H1 (cell line): ENCODE measurements around the gene RFC3. TPM values are rescaled to one million over a fixed set of nuclear protein-coding genes. Genes with fewer than 3 reads are reported as not detected.

Experiments used
- CTCF ChIA-PET: fragments of 300-600 bp; sonication (Branson Sonifier 250); formaldehyde crosslinking; loops from one replicate; lab custom pipeline; 2021; ENCODE audit not compliant: partially characterized antibody; lab: Charles Lee
- POLR2A ChIA-PET: fragments of 300-600 bp; sonication (Branson Sonifier 250); formaldehyde crosslinking; loops from one replicate; lab custom pipeline; 2021; ENCODE audit warnings: inconsistent platforms; ENCODE audit not compliant: partially characterized antibody; lab: Charles Lee
- DNase-seq, 2 experiments: peaks; one replicate each; pipeline versions ENCODE4 v3.0.0 to v3.0.0-alpha.2; 2010 to 2022; ENCODE audit warnings: low spot score in 2 of 2, low read depth in 1 of 2, mixed read lengths in 1 of 2
- FAIRE-seq: peaks from 2 replicates; lab custom pipeline; 2011; peaks lifted over from hg19 to GRCh38; lab: Jason Lieb, UNC
- H2AFZ ChIP-seq: 2 replicates; pipeline ENCODE4 v1.8.1; 2012; ENCODE audit warnings: low read length, inconsistent platforms
- H2AK5ac ChIP-seq: 2 replicates; pipeline ENCODE4 v1.6.1; 2013; ENCODE audit warnings: low read depth, low read length
- H2BK120ac ChIP-seq: replicated peaks from 2 replicates; pipeline ENCODE3; 2013; ENCODE audit warnings: low read depth, low read length, inconsistent platforms
- H2BK12ac ChIP-seq: 2 replicates; pipeline ENCODE4 v1.6.1; 2013; ENCODE audit warnings: low read depth, low read length
- H2BK15ac ChIP-seq: 2 replicates; pipeline ENCODE4 v1.6.1; 2013; ENCODE audit warnings: low read length
- H2BK20ac ChIP-seq: 2 replicates; pipeline ENCODE4 v1.6.1; 2013; ENCODE audit warnings: low read length
- H2BK5ac ChIP-seq: 2 replicates; pipeline ENCODE4 v1.6.1; 2013; ENCODE audit warnings: low read depth, low read length
- H3K14ac ChIP-seq: 2 replicates; pipeline ENCODE4 v1.6.1; 2013; ENCODE audit warnings: inconsistent platforms; ENCODE audit not compliant: insufficient read length
- H3K18ac ChIP-seq: 2 replicates; pipeline ENCODE4 v1.6.1; 2013; ENCODE audit warnings: low read length; ENCODE audit errors: extremely low read depth
- H3K23ac ChIP-seq: 2 replicates; pipeline ENCODE4 v1.6.1; 2013; ENCODE audit warnings: inconsistent platforms; ENCODE audit not compliant: insufficient read length
- H3K23me2 ChIP-seq: 2 replicates; pipeline ENCODE4 v1.6.1; 2013; ENCODE audit warnings: low read depth, low read length
- H3K27ac ChIP-seq: 2 replicates; pipeline ENCODE4 v1.6.1; 2011; ENCODE audit warnings: low read depth, low read length, inconsistent platforms
- H3K27me3 ChIP-seq, 4 experiments: replicated peaks in 1 of 4; 1 replicate in 1 of 4; 2 replicates in 3 of 4; pipeline versions ENCODE4 v1.6.1 to v1.8.1; 2011 to 2013; ENCODE audit warnings: low read length in 3 of 4, mild to moderate bottlenecking in 3 of 4, inconsistent platforms in 2 of 4, mixed read lengths in 2 of 4, moderate library complexity in 1 of 4; ENCODE audit not compliant: control insufficient read depth in 3 of 4, insufficient read depth in 3 of 4; ENCODE audit errors: extremely low read depth in 1 of 4
- H3K36me3 ChIP-seq, 4 experiments: 2 replicates each; pipeline versions ENCODE4 v1.6.1 to v1.8.1; 2011 to 2013; ENCODE audit warnings: mild to moderate bottlenecking in 4 of 4, low read length in 3 of 4, moderate library complexity in 2 of 4, control low read depth in 1 of 4, inconsistent platforms in 1 of 4; ENCODE audit not compliant: insufficient read depth in 4 of 4, control insufficient read depth in 2 of 4
- H3K4ac ChIP-seq: replicated peaks from 2 replicates; pipeline ENCODE3; 2013; ENCODE audit warnings: low read length, low read depth, mixed read lengths, inconsistent platforms; ENCODE audit not compliant: insufficient read length
- H3K4me1 ChIP-seq, 4 experiments: replicated peaks in 1 of 4; 1 replicate in 1 of 4; 2 replicates in 3 of 4; pipeline versions ENCODE4 v1.6.1 to v1.8.1; 2011 to 2013; ENCODE audit warnings: low read length in 3 of 4, inconsistent platforms in 2 of 4, mixed read lengths in 1 of 4; ENCODE audit not compliant: insufficient read depth in 4 of 4, control insufficient read depth in 3 of 4
- H3K4me2 ChIP-seq, 2 experiments: 2 replicates each; pipeline versions ENCODE4 v1.6.1 to v1.8.1; 2011 to 2013; ENCODE audit warnings: low read depth in 2 of 2, low read length in 2 of 2, control low read depth in 1 of 2, inconsistent platforms in 1 of 2, mild to moderate bottlenecking in 1 of 2; ENCODE audit not compliant: insufficient read depth in 1 of 2
- H3K4me3 ChIP-seq, 4 experiments: fragments of 200-600, 300-600 bp in 1 of 4; sonication (generic), shearing (Covaris generic), sonication (Bioruptor Twin) in 1 of 4; 2 replicates each; pipeline versions ENCODE4 v1.5.1 to v1.8.1; 2011 to 2016; ENCODE audit warnings: low read length in 4 of 4, low read depth in 3 of 4, control low read depth in 2 of 4, inconsistent platforms in 2 of 4, mild to moderate bottlenecking in 2 of 4, mixed read lengths in 1 of 4, moderate library complexity in 1 of 4; ENCODE audit not compliant: insufficient read depth in 2 of 4; ENCODE audit errors: extremely low read depth in 1 of 4
- H3K56ac ChIP-seq: replicated peaks from 2 replicates; pipeline ENCODE3; 2013; ENCODE audit warnings: low read depth, mild to moderate bottlenecking, mixed read lengths, low read length, inconsistent platforms; ENCODE audit not compliant: insufficient read length
- H3K79me1 ChIP-seq: 2 replicates; pipeline ENCODE4 v1.6.1; 2013; ENCODE audit warnings: low read depth, low read length, control low read depth
- H3K79me2 ChIP-seq, 2 experiments: 2 replicates each; pipeline versions ENCODE4 v1.6.1 to v1.8.1; 2012 to 2013; ENCODE audit warnings: low read length in 2 of 2, mild to moderate bottlenecking in 2 of 2, inconsistent platforms in 1 of 2; ENCODE audit not compliant: insufficient read depth in 2 of 2, control insufficient read depth in 1 of 2
- H3K9ac ChIP-seq, 4 experiments: replicated peaks in 1 of 4; 1 replicate in 1 of 4; 2 replicates in 3 of 4; pipeline versions ENCODE4 v1.6.1 to v1.8.1; 2011 to 2013; ENCODE audit warnings: low read depth in 3 of 4, low read length in 3 of 4, control low read depth in 2 of 4, mild to moderate bottlenecking in 2 of 4, moderate library complexity in 2 of 4, inconsistent platforms in 1 of 4; ENCODE audit errors: extremely low read depth in 1 of 4
- H3K9me3 ChIP-seq, 2 experiments: 2 replicates each; pipeline versions ENCODE4 v1.6.1 to v1.8.1; 2012 to 2013; ENCODE audit warnings: mild to moderate bottlenecking in 2 of 2, moderate library complexity in 2 of 2, control low read depth in 1 of 2, inconsistent platforms in 1 of 2, low read depth in 1 of 2, low read length in 1 of 2, mixed read lengths in 1 of 2; ENCODE audit not compliant: insufficient read depth in 2 of 2
- H4K20me1 ChIP-seq, 2 experiments: replicated peaks in 1 of 2; 2 replicates each; pipeline versions ENCODE3 to v1.8.1; 2011 to 2013; ENCODE audit warnings: inconsistent platforms in 2 of 2, low read length in 2 of 2, mild to moderate bottlenecking in 1 of 2; ENCODE audit not compliant: insufficient read depth in 2 of 2, control insufficient read depth in 1 of 2
- H4K5ac ChIP-seq: 2 replicates; pipeline ENCODE4 v1.6.1; 2013; ENCODE audit warnings: low read length, low read depth, mixed read lengths, inconsistent platforms; ENCODE audit not compliant: insufficient read length
- H4K8ac ChIP-seq: 2 replicates; pipeline ENCODE4 v1.8.0; 2013; ENCODE audit warnings: mild to moderate bottlenecking, moderate library complexity, low read length, inconsistent platforms; ENCODE audit not compliant: insufficient read depth; ENCODE audit errors: extremely low read depth
- H4K91ac ChIP-seq: replicated peaks from 2 replicates; pipeline ENCODE3; 2013; ENCODE audit warnings: low read length, mixed read lengths, inconsistent platforms; ENCODE audit not compliant: insufficient read length
- BCL11A ChIP-seq, 2 experiments: IDR thresholded peaks; one replicate each; pipeline ENCODE4 v1.6.1; 2011; ENCODE audit warnings: low read depth in 2 of 2, low read length in 2 of 2, mild to moderate bottlenecking in 2 of 2
- CHD2 ChIP-seq: IDR thresholded peaks from 2 replicates; pipeline ENCODE4 v1.6.1; 2012; ENCODE audit warnings: low read length, improper control_type of control experiment
- JUN ChIP-seq: IDR thresholded peaks from 2 replicates; pipeline ENCODE4 v1.6.1; 2011; ENCODE audit warnings: low read depth, mild to moderate bottlenecking, improper control_type of control experiment, low read length
- KDM1A ChIP-seq: fragments of 200-600, 300-600 bp; sonication (generic); IDR thresholded peaks from 2 replicates; pipeline ENCODE4 v1.7.1; 2016; ENCODE audit warnings: mild to moderate bottlenecking, low read length, borderline replicate concordance
- NANOG ChIP-seq: IDR thresholded peaks from 2 replicates; pipeline ENCODE4 v1.6.1; 2011; ENCODE audit warnings: low read length, low read depth, mild to moderate bottlenecking, inconsistent platforms; ENCODE audit not compliant: insufficient read depth, poor library complexity, severe bottlenecking
- NRF1 ChIP-seq: IDR thresholded peaks from 2 replicates; pipeline ENCODE4 v1.6.1; 2011; ENCODE audit warnings: mild to moderate bottlenecking, low read depth, low read length, improper control_type of control experiment
- SAP30 ChIP-seq: fragments of 300-600 bp; sonication (generic); IDR thresholded peaks from 2 replicates; pipeline ENCODE4 v1.7.1; 2012; ENCODE audit warnings: low read length, moderate library complexity, mild to moderate bottlenecking, inconsistent platforms; ENCODE audit not compliant: insufficient read depth, insufficient replicate concordance
- SIRT6 ChIP-seq: IDR thresholded peaks from one replicate; pipeline ENCODE4 v1.7.1; 2012; ENCODE audit warnings: low read length, inconsistent platforms
- SP1 ChIP-seq: IDR thresholded peaks from 2 replicates; pipeline ENCODE4 v1.6.1; 2011; ENCODE audit warnings: low read depth, low read length
- TAF7 ChIP-seq: optimal IDR thresholded peaks from 2 replicates; pipeline ENCODE3; 2011; ENCODE audit warnings: low read depth, mild to moderate bottlenecking, inconsistent platforms, low read length, moderate library complexity, borderline replicate concordance
- TEAD4 ChIP-seq: IDR thresholded peaks from 2 replicates; pipeline ENCODE4 v1.6.1; 2012; ENCODE audit warnings: low read depth, low read length, inconsistent platforms, mixed read lengths
- WGBS, 2 experiments: shearing (Covaris generic) in 1 of 2; methylation state at CpG; one replicate each; pipeline versions ENCODE4 v1.1.6 to v1.1.7; 2013 to 2015; ENCODE audit warnings: low lambda C conversion rate in 2 of 2, mixed read lengths in 2 of 2, inconsistent platforms in 1 of 2, low coverage in 1 of 2, missing lambda C conversion rate in 1 of 2; ENCODE audit not compliant: insufficient replicate concordance in 2 of 2, insufficient coverage in 1 of 2, insufficient read length in 1 of 2; ENCODE audit errors: extremely low coverage in 1 of 2, missing lambda C conversion rate in 1 of 2; 5-methylcytosine and 5-hydroxymethylcytosine counted together
- polyA plus RNA-seq, 7 experiments: library from polyadenylated mRNA; depleted of rRNA in 3 of 7; stranded (reverse) in 5 of 7; unstranded in 2 of 7; fragments of >200 nt in 5 of 7; fragments of 200-250 nt in 2 of 7; gene quantifications; 1 replicate in 5 of 7; 2 replicates in 1 of 7; 4 replicates in 1 of 7; pipeline versions ENCODE4 v1.2.1 to v1.2.3, GENCODE V29; 2011 to 2013; ENCODE audit warnings: missing spikeins in 2 of 7, mixed read lengths in 2 of 7
- total RNA-seq: library from RNA; stranded (reverse); fragmentation: NEBNext Ultra II Directional; extraction: Animal tissue kit (Norgen Biotek cat#: 25700); gene quantifications from 2 replicates; pipeline ENCODE4 v1.2.1, GENCODE V29; 2021
- TF ChIP-seq, protein P1 (sequence below): IDR thresholded peaks from 2 replicates; pipeline ENCODE4 v1.6.1; 2012; ENCODE audit warnings: inconsistent platforms

RFC3 gene
- total and polyA plus RNA-seq, 2 of the 8 experiments (the other 6 are each of a cell fraction or from before 2014, with no cell fraction given) = 26.4 to 45.6 TPM

DNA sequence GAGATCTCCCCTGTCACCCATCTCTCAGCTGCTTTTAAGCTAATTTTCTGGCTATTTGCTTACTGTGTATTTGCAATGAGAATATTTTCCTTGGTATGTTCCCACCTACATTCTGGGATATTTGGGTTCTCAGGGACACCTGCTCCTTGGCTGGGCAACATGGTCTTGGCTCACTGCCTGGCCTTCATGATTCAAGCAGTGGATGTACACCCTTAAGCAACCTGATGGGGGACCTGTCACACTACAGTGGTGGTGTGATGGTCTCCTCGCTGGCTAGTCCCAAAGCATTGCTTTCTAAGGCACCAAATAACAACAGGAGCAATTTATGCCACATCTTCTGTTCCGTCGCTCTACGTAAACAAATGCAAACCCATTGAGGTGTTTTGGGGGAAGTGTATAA, 35.3 kb upstream of the RFC3 start:
- H3K4me1 ChIP-seq = no peaks in the 10 kb centered on the region
- H3K14ac ChIP-seq = no peak overlapping the region
- no peak overlapping the region for H2AK5ac ChIP-seq
- no peak overlapping the region for H3K4ac ChIP-seq
- H2BK5ac ChIP-seq = no peak overlapping the region
- no peaks in the 10 kb centered on the region for H3K79me2 ChIP-seq
- no peak overlapping the region for H2BK12ac ChIP-seq
- H4K5ac ChIP-seq = no peak overlapping the region
- peaks cover 0 to 4% of the 10 kb centered on the region in 2 experiments; a peak in 2 of 4 replicates for H3K9me3 ChIP-seq
- POLR2A ChIA-PET = no interaction called here
- WGBS, 2 experiments = 84% methylated on average over 4 of the region's 4 CpGs; no CpG with 5 or more reads in 1 of the 2 experiments
- no peaks in the 10 kb centered on the region for H3K27me3 ChIP-seq
- no peak overlapping the region for H2BK15ac ChIP-seq
- H2AFZ ChIP-seq = no peak overlapping the region
- H4K20me1 ChIP-seq = no peaks in the 10 kb centered on the region
- no peak overlapping the region for H4K91ac ChIP-seq
- no peak overlapping the region for H2BK20ac ChIP-seq
- H3K79me1 ChIP-seq = no peaks in the 10 kb centered on the region
- no peak overlapping the region for H3K4me2 ChIP-seq
- H3K56ac ChIP-seq = no peak overlapping the region
- H2BK120ac ChIP-seq = no peak overlapping the region
- H3K9ac ChIP-seq = no peak overlapping the region
- no peak for FAIRE-seq
- H3K18ac ChIP-seq = no peak overlapping the region
- H3K27ac ChIP-seq = no peak overlapping the region
- no peak overlapping the region for H3K4me3 ChIP-seq
- CTCF ChIA-PET = no interaction called here
- H3K36me3 ChIP-seq = no peaks in the 10 kb centered on the region
- H4K8ac ChIP-seq = no peak overlapping the region
- TF ChIP-seq SIRT6 (no peak), NANOG (no peak), KDM1A (no peak), SAP30 (no peak), SP1 (no peak), TAF7 (no peak), JUN (no peak), CHD2 (no peak), BCL11A (IDR thresholded peaks at IDR 0.05; ENCODE audit: low read depth in 2 of 2, low read length in 2 of 2) (no peak), TEAD4 (no peak), NRF1 (no peak)
- TF ChIP-seq, protein P1, sequence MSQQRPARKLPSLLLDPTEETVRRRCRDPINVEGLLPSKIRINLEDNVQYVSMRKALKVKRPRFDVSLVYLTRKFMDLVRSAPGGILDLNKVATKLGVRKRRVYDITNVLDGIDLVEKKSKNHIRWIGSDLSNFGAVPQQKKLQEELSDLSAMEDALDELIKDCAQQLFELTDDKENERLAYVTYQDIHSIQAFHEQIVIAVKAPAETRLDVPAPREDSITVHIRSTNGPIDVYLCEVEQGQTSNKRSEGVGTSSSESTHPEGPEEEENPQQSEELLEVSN = no peak
- TF ChIP-seq, all 59 proteins: peak for 0
- no peak for DNase-seq
- Histone ChIP-seq H3K23me2 (no peaks in the 10 kb centered on the region), H3K23ac (no peak overlapping the region)
